ENCODE results near the gene ARCN1. TPM values are rescaled to one million over a fixed set of nuclear protein-coding genes. Genes with fewer than 3 reads are reported as not detected.
A peak's percentile ranks its signal among the peaks of the same experiment; 100 is the strongest.
"Not testable (repeated sequence)": the region's sequence is repeated elsewhere in the genome, so short reads cannot be mapped to it uniquely, and the experiment has no call there.

The ARCN1 gene
- total and polyA plus RNA-seq, 8 donors: 22.0 to 115 (median 60.1) TPM

DNA sequence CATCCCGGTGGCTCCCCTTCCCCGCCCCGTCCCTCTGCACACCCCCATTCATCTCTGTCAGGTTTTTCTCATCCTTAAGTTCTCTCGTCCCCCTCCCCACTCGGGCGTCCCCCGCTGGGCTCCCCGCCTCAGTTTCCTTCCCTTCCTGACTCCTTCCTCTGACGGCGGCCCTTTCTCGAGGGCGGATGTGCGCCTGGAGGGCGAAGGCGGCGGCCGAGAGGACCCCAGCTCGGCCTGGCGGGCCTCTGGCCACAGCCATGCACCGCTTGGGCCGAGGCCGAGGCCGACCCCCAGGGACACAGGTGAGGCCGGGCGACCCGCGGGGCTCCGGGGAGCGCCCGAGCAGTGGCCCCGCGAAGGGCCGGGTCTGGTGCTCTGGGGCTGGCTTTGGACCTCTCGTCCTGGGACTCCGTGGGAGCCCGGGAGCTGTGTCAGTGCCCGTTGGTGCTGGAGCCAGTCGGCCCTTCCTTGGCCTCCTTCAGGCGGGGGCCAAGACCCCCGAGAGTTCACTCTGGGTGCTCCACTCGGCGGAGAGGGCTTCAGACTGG, 38.1 kb downstream of the ARCN1 start:
- H3K4me3 ChIP-seq: peak overlapping the region; percentile 47 to 79 (median 70)
- 7 to 26% (median 19%) methylated on average over 15 to 42 of the region's 42 CpGs for WGBS, 5 donors
- intact Hi-C loops (cut with DNase I; ENCODE audit: low total_unique reads): no loop called here

DNA sequence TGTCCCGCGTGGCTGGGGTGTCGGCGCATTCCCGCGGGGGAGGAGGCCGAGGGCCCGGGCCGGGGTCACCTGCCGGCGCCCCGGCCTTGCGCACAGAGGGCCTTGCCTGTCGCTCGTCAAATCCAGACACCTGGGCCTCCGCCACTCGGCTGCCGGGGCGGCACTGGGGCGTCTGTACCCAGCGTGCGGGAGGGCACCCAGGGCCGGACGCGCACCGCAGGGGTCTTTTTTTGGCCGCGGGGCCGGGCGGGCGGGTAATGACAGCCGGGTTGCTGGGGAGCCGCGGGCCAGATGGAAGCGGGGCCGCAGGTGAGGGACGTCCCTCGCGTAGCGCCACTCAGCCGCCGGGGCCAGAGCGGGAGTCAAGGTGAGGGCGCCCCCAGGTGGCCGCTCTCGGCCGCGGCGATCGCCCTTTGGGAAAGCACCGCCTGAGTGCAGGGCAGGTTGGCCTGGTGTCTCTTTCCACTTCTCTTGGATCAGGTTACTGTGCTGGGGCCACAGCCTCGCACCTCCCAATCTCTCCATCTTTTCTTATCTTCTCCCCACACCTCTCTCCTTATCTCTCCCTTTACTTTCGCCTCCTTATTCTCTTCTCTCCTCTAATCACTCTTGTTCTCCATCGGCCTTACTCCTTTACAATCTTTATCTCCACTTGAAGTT, 38.7 kb downstream of the ARCN1 start:
- TF ChIP-seq EP300 (IDR thresholded peaks at IDR 0.05): no peak
- TF ChIP-seq, protein P1, sequence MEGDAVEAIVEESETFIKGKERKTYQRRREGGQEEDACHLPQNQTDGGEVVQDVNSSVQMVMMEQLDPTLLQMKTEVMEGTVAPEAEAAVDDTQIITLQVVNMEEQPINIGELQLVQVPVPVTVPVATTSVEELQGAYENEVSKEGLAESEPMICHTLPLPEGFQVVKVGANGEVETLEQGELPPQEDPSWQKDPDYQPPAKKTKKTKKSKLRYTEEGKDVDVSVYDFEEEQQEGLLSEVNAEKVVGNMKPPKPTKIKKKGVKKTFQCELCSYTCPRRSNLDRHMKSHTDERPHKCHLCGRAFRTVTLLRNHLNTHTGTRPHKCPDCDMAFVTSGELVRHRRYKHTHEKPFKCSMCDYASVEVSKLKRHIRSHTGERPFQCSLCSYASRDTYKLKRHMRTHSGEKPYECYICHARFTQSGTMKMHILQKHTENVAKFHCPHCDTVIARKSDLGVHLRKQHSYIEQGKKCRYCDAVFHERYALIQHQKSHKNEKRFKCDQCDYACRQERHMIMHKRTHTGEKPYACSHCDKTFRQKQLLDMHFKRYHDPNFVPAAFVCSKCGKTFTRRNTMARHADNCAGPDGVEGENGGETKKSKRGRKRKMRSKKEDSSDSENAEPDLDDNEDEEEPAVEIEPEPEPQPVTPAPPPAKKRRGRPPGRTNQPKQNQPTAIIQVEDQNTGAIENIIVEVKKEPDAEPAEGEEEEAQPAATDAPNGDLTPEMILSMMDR (IDR thresholded peaks at IDR 0.05): peak in 4 of 7 experiments; percentile 55 to 87 (median 82)
- TF ChIP-seq POLR2A (IDR thresholded peaks at IDR 0.05): no peak
- peak in 1 of 3 donors; percentile 47 for TF ChIP-seq POLR2AphosphoS5 (IDR thresholded peaks at IDR 0.05)
- Histone ChIP-seq H3K27ac (peak overlapping the region; percentile 55 to 98 (median 91)), H3K9me3 (no peaks in the 10 kb centered on the region), H3K36me3 (peaks cover 11 to 27% (median 20%) of the 10 kb centered on the region in 4 donors), H3K4me3 (peak overlapping the region; percentile 47 to 79 (median 70)), H3K27me3 (peaks cover 0 to 42% (median 34%) of the 10 kb centered on the region in 3 donors), H3K4me1 (peaks cover 49 to 79% (median 66%) of the 10 kb centered on the region in 4 donors)
- peak; percentile 90 to 93 for DNase-seq
- intact Hi-C loops (cut with DNase I; ENCODE audit: low total_unique reads): no loop called here
- 2 to 6% (median 4%) methylated on average over 25 to 54 of the region's 54 CpGs for WGBS, 5 donors

More for the DNA sequence above, 38.1 kb downstream of the ARCN1 start:
- Histone ChIP-seq H3K4me1 (peaks cover 53 to 80% (median 68%) of the 10 kb centered on the region in 4 donors), H3K27me3 (peaks cover 0 to 42% (median 34%) of the 10 kb centered on the region in 3 donors), H3K9me3 (no peaks in the 10 kb centered on the region), H3K27ac (peak overlapping the region; percentile 55 to 98 (median 91)), H3K36me3 (peaks cover 10 to 21% (median 14%) of the 10 kb centered on the region in 4 donors)
- peak in 1 of 2 donors; percentile 26 for DNase-seq
- TF ChIP-seq POLR2AphosphoS5 (IDR thresholded peaks at IDR 0.05): no peak
- no peak for TF ChIP-seq EP300 (IDR thresholded peaks at IDR 0.05)
- TF ChIP-seq POLR2A (IDR thresholded peaks at IDR 0.05): no peak
- TF ChIP-seq, protein P1 (IDR thresholded peaks at IDR 0.05): no peak

DNA sequence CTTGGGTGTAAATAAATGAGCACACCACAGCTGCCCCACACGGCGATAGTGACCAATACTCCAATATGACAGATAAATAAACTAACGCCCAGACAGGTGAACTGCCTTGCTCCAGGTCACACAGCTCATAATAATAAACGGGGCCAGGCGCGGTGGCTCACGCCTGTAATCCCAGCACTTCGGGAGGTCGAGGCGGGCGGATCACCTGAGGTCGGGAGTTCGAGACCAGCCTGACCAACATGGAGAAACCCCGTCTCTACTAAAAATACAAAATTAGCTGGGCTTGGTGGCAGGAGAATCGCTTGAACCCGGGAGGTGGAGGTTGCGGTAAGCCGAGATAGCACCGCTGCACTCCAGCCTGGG, 39.2 kb downstream of the ARCN1 start:
- intact Hi-C loops (cut with DNase I; ENCODE audit: low total_unique reads); H3K9me3 ChIP-seq; DNase-seq: not testable (repeated sequence)
- 53 to 69% (median 62%) methylated on average over 19 of the region's 19 CpGs for WGBS, 5 donors
- H3K4me1 ChIP-seq: peaks cover 44 to 78% (median 61%) of the 10 kb centered on the region in 4 donors
- H3K36me3 ChIP-seq: peaks cover 16 to 32% (median 25%) of the 10 kb centered on the region in 4 donors
- H3K27me3 ChIP-seq: peaks cover 0 to 42% (median 34%) of the 10 kb centered on the region in 3 donors
- peak overlapping the region in 4 of 5 donors; percentile 85 to 98 (median 92) for H3K27ac ChIP-seq
- peak overlapping the region; percentile 47 to 79 (median 70) for H3K4me3 ChIP-seq

DNA sequence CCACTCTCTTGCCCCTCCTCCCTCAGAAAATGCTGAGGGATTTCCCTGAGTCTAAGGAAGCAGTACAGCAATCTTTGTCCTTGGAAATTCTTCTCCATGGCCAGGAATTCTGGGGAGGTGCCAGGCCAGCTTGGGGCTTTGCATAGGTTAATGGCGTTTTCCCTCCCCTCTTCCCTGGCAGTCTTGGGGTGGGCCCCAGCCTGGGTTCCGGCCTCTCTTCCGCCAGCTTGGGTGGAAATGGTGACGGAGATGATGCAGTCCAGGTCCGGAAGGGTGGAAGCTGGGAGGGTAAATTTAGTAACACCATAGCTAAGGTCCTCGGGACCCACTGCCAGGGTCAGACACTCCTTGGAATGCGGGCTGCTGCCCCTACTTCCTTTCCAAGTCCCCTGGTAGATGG, 40.2 kb downstream of the ARCN1 start:
- peak in 1 of 2 donors; percentile 64 for DNase-seq
- 18 to 77% (median 68%) methylated on average over 6 to 7 of the region's 7 CpGs for whole genome bisulfite sequencing, 5 donors
- Histone ChIP-seq H3K36me3 (peaks cover 19 to 41% (median 33%) of the 10 kb centered on the region in 4 donors), H3K27me3 (peaks cover 0 to 41% (median 34%) of the 10 kb centered on the region in 3 donors), H3K9me3 (no peaks in the 10 kb centered on the region), H3K27ac (peak overlapping the region in 4 of 5 donors; percentile 59 to 98 (median 61)), H3K4me1 (peaks cover 47 to 76% (median 57%) of the 10 kb centered on the region in 4 donors), H3K4me3 (no peak overlapping the region)
- intact Hi-C loops (cut with DNase I; ENCODE audit: low total_unique reads): no loop called here
- TF ChIP-seq POLR2A (IDR thresholded peaks at IDR 0.05) (no peak), POLR2AphosphoS5 (IDR thresholded peaks at IDR 0.05) (peak in 1 of 3 donors; percentile 17), EP300 (IDR thresholded peaks at IDR 0.05) (no peak)

DNA sequence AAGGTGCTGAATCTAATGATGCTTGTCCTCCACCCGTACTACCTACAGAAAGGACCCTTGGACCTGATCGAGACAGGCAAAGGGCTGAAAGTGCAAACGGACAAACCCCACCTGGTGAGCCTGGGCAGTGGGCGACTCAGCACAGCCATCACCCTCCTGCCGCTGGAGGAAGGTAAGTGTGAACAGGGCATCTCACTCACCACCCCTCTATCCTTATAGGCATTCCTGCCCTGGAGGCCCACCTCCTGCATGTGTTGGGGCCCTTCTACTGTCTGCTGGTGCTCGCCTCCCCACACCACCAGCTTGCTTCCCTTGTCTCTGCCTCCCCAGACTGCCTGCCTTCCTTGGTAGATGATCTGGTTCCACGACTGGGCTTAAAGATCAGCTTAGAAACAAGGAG, 42.3 kb downstream of the ARCN1 start:
- WGBS, 5 donors: 82 to 85% (median 84%) methylated on average over 7 of the region's 7 CpGs
- Histone ChIP-seq H3K36me3 (peaks cover 19 to 50% (median 35%) of the 10 kb centered on the region in 4 donors), H3K27me3 (peaks cover 0 to 20% (median 14%) of the 10 kb centered on the region in 3 donors), H3K4me1 (peaks cover 45 to 76% (median 55%) of the 10 kb centered on the region in 4 donors), H3K9me3 (no peaks in the 10 kb centered on the region), H3K4me3 (no peak overlapping the region), H3K27ac (no peak overlapping the region)
- no peak for DNase-seq
- TF ChIP-seq POLR2AphosphoS5 (IDR thresholded peaks at IDR 0.05): no peak
- no peak for TF ChIP-seq EP300 (IDR thresholded peaks at IDR 0.05)
- TF ChIP-seq POLR2A (IDR thresholded peaks at IDR 0.05): no peak
- TF ChIP-seq, protein P1 (IDR thresholded peaks at IDR 0.05): no peak
- intact Hi-C loops (cut with DNase I; ENCODE audit: low total_unique reads): no loop called here
